Liver (tissue), 9 donors: ENCODE data around the gene MAMDC2. TPM values are rescaled to one million over a fixed set of nuclear protein-coding genes. Genes with fewer than 3 reads are reported as not detected.

ENCODE experiments used
- DNase-seq: peaks from one replicate; pipeline ENCODE4 v3.0.0-alpha.2; 2017; ENCODE audit warnings: low spot score
- H3K27ac ChIP-seq, 2 donors: one replicate each; pipeline ENCODE4 v1.7.0; 2013; ENCODE audit warnings: inconsistent platforms in 2 of 2, low read length in 2 of 2, control low read depth in 1 of 2, low read depth in 1 of 2, mild to moderate bottlenecking in 1 of 2
- H3K27me3 ChIP-seq, 4 donors: one replicate each; pipeline versions ENCODE4 v1.6.1 to v1.7.0; 2013; ENCODE audit warnings: low read length in 3 of 4, inconsistent platforms in 1 of 4, mild to moderate bottlenecking in 1 of 4, moderate library complexity in 1 of 4; ENCODE audit not compliant: control insufficient read depth in 4 of 4, insufficient read depth in 4 of 4
- H3K36me3 ChIP-seq, 4 donors: one replicate each; pipeline versions ENCODE4 v1.6.1 to v1.7.0; 2013; ENCODE audit warnings: low read length in 3 of 4, mild to moderate bottlenecking in 3 of 4, low read depth in 1 of 4, moderate library complexity in 1 of 4; ENCODE audit not compliant: control insufficient read depth in 4 of 4, insufficient read depth in 3 of 4
- H3K4me1 ChIP-seq, 4 donors: one replicate each; pipeline versions ENCODE4 v1.6.1 to v1.7.0; 2013; ENCODE audit warnings: low read length in 3 of 4, mild to moderate bottlenecking in 3 of 4, moderate library complexity in 1 of 4; ENCODE audit not compliant: control insufficient read depth in 4 of 4, insufficient read depth in 4 of 4
- H3K4me3 ChIP-seq, 3 donors: one replicate each; pipeline versions ENCODE4 v1.6.1 to v1.7.0; 2013; ENCODE audit warnings: low read length in 3 of 3, control low read depth in 1 of 3, low read depth in 1 of 3, mild to moderate bottlenecking in 1 of 3
- H3K9ac ChIP-seq, 2 donors: one replicate each; pipeline ENCODE4 v1.7.0; 2013; ENCODE audit warnings: low read length in 2 of 2, mild to moderate bottlenecking in 2 of 2, moderate library complexity in 2 of 2, control low read depth in 1 of 2, low read depth in 1 of 2
- H3K9me3 ChIP-seq, 4 donors: one replicate each; pipeline versions ENCODE4 v1.6.1 to v1.7.0; 2013; ENCODE audit warnings: low read length in 3 of 4; ENCODE audit not compliant: control insufficient read depth in 4 of 4
- EGR1 ChIP-seq, 2 donors: IDR thresholded peaks; 2 replicates each; pipeline ENCODE4 v1.6.1; 2016 to 2018; ENCODE audit warnings: antibody characterized with exemption in 2 of 2, low read depth in 2 of 2
- FOXA1 ChIP-seq: IDR thresholded peaks from 2 replicates; pipeline ENCODE4 v1.6.1; 2016; ENCODE audit warnings: antibody characterized with exemption
- FOXA2 ChIP-seq: IDR thresholded peaks from 2 replicates; pipeline ENCODE4 v1.6.1; 2016; ENCODE audit warnings: antibody characterized with exemption
- GABPA ChIP-seq, 2 donors: IDR thresholded peaks in 1 of 2; conservative IDR thresholded peaks in 1 of 2; 2 replicates each; pipeline ENCODE4 v1.6.1; 2016; ENCODE audit warnings: antibody characterized with exemption in 2 of 2, mild to moderate bottlenecking in 1 of 2, moderate library complexity in 1 of 2
- HNF4A ChIP-seq, 2 donors: conservative IDR thresholded peaks; 2 replicates each; pipeline ENCODE4 v1.6.1; 2016; ENCODE audit warnings: antibody characterized with exemption in 2 of 2, mild to moderate bottlenecking in 2 of 2
- HNF4G ChIP-seq: IDR thresholded peaks from 2 replicates; pipeline ENCODE4 v1.6.1; 2016; ENCODE audit warnings: antibody characterized with exemption
- JUND ChIP-seq, 2 donors: IDR thresholded peaks; 2 replicates each; pipeline ENCODE4 v1.6.1; 2016; ENCODE audit warnings: antibody characterized with exemption in 2 of 2
- NR2F2 ChIP-seq: IDR thresholded peaks from 2 replicates; pipeline ENCODE4 v1.6.1; 2016; ENCODE audit warnings: antibody characterized with exemption
- RAD21 ChIP-seq, 2 donors: IDR thresholded peaks; 2 replicates each; pipeline ENCODE4 v1.6.1; 2016; ENCODE audit warnings: antibody characterized with exemption in 2 of 2, mild to moderate bottlenecking in 2 of 2
- RXRA ChIP-seq, 2 donors: IDR thresholded peaks; 2 replicates each; pipeline ENCODE4 v1.6.1; 2017 to 2018; ENCODE audit warnings: antibody characterized with exemption in 2 of 2, mild to moderate bottlenecking in 1 of 2
- SP1 ChIP-seq: IDR thresholded peaks from 2 replicates; pipeline ENCODE4 v1.6.1; 2018; ENCODE audit warnings: antibody characterized with exemption, mild to moderate bottlenecking
- TAF1 ChIP-seq: conservative IDR thresholded peaks from 2 replicates; pipeline ENCODE4 v1.6.1; 2016; ENCODE audit warnings: antibody characterized with exemption, mild to moderate bottlenecking
- YY1 ChIP-seq: IDR thresholded peaks from 2 replicates; pipeline ENCODE4 v1.6.1; 2016; ENCODE audit warnings: antibody characterized with exemption, mild to moderate bottlenecking
- WGBS: extraction: QIAGEN DNeasy Blood & Tissue Kit; methylation state at CpG from one replicate; pipeline ENCODE4 v1.1.7; 2013; 5-methylcytosine and 5-hydroxymethylcytosine counted together
- polyA plus RNA-seq, 2 donors: library from polyadenylated mRNA; stranded (reverse) in 1 of 2; unstranded in 1 of 2; fragments of 200-250 nt in 1 of 2; fragments of >200 nt in 1 of 2; fragmentation: Nextera tagmentation in 1 of 2; extraction: Ambion mirVana in 1 of 2; gene quantifications; one replicate each; pipeline versions ENCODE4 v1.2.1 to v1.2.3, GENCODE V29; 2013 to 2015
- total RNA-seq, 2 donors: library from RNA; depleted of rRNA; stranded (reverse); fragments of >200 nt; gene quantifications; one replicate each; pipeline ENCODE4 v1.2.3, GENCODE V29; 2014
- TF ChIP-seq, protein P1 (sequence below): IDR thresholded peaks from 2 replicates; pipeline ENCODE4 v1.6.1; 2016; ENCODE audit warnings: antibody characterized with exemption
- TF ChIP-seq, protein P2 (sequence below): IDR thresholded peaks from 2 replicates; pipeline ENCODE4 v1.6.1; 2016; ENCODE audit warnings: antibody characterized with exemption
- TF ChIP-seq, protein P3 (sequence below): IDR thresholded peaks from 2 replicates; pipeline ENCODE4 v1.6.1; 2016; ENCODE audit warnings: antibody characterized with exemption
- TF ChIP-seq, protein P4 (sequence below): fragments of 150-350 bp; IDR thresholded peaks from 2 replicates; pipeline ENCODE4 v1.5.1; 2017; ENCODE audit warnings: improper control_type of control experiment, low read depth, low read length; ENCODE audit not compliant: missing input control
- TF ChIP-seq, protein P5 (sequence below): IDR thresholded peaks from 2 replicates; pipeline ENCODE4 v1.6.1; 2016; ENCODE audit warnings: antibody characterized with exemption, mild to moderate bottlenecking
- donor health status: healthy.
- donor health status: healthy.
- donor health status: healthy.
- donor health status: healthy.
- donor health status: healthy.

The MAMDC2 gene
- total and polyA plus RNA-seq, 4 donors, result 0.28 to 4.4 (median 1.0) TPM

DNA sequence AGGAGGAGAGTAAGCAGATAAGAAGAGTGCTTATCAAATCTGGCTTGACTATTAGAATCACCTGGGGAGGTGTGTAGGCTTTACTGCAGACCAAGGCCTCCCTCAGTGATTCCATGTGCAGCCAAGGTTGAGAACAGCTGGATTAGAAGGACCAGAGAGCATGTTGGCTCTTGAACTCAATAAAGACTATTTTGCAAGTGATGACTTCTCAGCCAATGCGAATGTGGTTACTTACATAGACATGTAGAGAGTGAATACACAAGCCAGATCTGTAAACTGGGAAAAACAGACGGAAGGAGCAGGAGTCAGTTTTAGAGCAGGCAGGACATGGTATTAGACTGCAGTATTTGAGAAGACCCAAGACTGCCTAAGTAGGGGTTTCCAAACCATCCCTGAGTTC, 48.5 kb downstream of the MAMDC2 start:
- no peak for DNase-seq
- Histone ChIP-seq H3K27ac (no peak overlapping the region), H3K9ac (no peak overlapping the region), H3K4me1 (no peaks in the 10 kb centered on the region), H3K27me3 (no peaks in the 10 kb centered on the region), H3K4me3 (no peak overlapping the region), H3K9me3 (no peaks in the 10 kb centered on the region), H3K36me3 (no peaks in the 10 kb centered on the region)
- 91% methylated on average over 2 of the region's 2 CpGs for WGBS
- no peak for TF ChIP-seq HNF4A (conservative IDR thresholded peaks at IDR 0.05)
- TF ChIP-seq RAD21 (IDR thresholded peaks at IDR 0.05), result no peak
- TF ChIP-seq, protein P1, sequence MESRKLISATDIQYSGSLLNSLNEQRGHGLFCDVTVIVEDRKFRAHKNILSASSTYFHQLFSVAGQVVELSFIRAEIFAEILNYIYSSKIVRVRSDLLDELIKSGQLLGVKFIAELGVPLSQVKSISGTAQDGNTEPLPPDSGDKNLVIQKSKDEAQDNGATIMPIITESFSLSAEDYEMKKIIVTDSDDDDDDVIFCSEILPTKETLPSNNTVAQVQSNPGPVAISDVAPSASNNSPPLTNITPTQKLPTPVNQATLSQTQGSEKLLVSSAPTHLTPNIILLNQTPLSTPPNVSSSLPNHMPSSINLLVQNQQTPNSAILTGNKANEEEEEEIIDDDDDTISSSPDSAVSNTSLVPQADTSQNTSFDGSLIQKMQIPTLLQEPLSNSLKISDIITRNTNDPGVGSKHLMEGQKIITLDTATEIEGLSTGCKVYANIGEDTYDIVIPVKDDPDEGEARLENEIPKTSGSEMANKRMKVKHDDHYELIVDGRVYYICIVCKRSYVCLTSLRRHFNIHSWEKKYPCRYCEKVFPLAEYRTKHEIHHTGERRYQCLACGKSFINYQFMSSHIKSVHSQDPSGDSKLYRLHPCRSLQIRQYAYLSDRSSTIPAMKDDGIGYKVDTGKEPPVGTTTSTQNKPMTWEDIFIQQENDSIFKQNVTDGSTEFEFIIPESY, result no peak
- TF ChIP-seq, protein P2, sequence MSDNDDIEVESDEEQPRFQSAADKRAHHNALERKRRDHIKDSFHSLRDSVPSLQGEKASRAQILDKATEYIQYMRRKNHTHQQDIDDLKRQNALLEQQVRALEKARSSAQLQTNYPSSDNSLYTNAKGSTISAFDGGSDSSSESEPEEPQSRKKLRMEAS, result no peak
- TF ChIP-seq GABPA (IDR thresholded peaks at IDR 0.05 in 1 of 2, conservative IDR thresholded peaks at IDR 0.05 in 1 of 2), result no peak
- TF ChIP-seq JUND (IDR thresholded peaks at IDR 0.05), result no peak
- TF ChIP-seq TAF1, result no peak
- TF ChIP-seq RXRA (IDR thresholded peaks at IDR 0.05), result no peak
- no peak for TF ChIP-seq FOXA1
- TF ChIP-seq EGR1 (IDR thresholded peaks at IDR 0.05; ENCODE audit: low read depth in 2 of 2), result no peak
- TF ChIP-seq HNF4G, result no peak
- TF ChIP-seq NR2F2, result no peak
- TF ChIP-seq, protein P3, sequence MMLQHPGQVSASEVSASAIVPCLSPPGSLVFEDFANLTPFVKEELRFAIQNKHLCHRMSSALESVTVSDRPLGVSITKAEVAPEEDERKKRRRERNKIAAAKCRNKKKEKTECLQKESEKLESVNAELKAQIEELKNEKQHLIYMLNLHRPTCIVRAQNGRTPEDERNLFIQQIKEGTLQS, result no peak
- no peak for TF ChIP-seq SP1
- TF ChIP-seq, protein P4, sequence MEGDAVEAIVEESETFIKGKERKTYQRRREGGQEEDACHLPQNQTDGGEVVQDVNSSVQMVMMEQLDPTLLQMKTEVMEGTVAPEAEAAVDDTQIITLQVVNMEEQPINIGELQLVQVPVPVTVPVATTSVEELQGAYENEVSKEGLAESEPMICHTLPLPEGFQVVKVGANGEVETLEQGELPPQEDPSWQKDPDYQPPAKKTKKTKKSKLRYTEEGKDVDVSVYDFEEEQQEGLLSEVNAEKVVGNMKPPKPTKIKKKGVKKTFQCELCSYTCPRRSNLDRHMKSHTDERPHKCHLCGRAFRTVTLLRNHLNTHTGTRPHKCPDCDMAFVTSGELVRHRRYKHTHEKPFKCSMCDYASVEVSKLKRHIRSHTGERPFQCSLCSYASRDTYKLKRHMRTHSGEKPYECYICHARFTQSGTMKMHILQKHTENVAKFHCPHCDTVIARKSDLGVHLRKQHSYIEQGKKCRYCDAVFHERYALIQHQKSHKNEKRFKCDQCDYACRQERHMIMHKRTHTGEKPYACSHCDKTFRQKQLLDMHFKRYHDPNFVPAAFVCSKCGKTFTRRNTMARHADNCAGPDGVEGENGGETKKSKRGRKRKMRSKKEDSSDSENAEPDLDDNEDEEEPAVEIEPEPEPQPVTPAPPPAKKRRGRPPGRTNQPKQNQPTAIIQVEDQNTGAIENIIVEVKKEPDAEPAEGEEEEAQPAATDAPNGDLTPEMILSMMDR, result no peak
- no peak for TF ChIP-seq YY1

DNA sequence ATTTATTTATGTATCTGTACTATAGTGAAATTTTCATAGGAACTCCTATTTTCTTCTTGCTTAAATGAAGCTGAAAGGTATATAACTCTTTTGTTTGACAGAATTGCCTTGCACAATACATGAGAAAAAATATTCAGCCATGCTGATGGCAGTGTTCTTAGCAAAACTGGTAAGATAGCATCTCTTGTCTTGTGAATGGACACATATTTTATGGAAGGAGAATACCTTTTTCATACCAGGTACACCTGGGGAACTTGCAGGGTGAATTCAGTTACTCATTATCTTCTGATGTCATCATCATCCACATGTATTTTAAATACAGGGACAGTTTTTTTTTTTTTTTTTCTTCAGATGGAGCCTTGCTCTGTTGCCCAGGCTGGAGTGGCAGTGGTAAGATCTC, 49.4 kb downstream of the MAMDC2 start:
- H3K4me3 ChIP-seq, result no peak overlapping the region
- no peaks in the 10 kb centered on the region for H3K4me1 ChIP-seq
- no peak overlapping the region for H3K9ac ChIP-seq
- no peak for DNase-seq
- no peaks in the 10 kb centered on the region for H3K27me3 ChIP-seq
- no peak overlapping the region for H3K27ac ChIP-seq
- H3K9me3 ChIP-seq, result no peaks in the 10 kb centered on the region
- H3K36me3 ChIP-seq, result no peaks in the 10 kb centered on the region
- no peak for TF ChIP-seq RXRA (IDR thresholded peaks at IDR 0.05)
- TF ChIP-seq HNF4G, result no peak
- TF ChIP-seq FOXA2, result no peak
- no peak for TF ChIP-seq FOXA1
- no peak for TF ChIP-seq NR2F2
- TF ChIP-seq, protein P4, result no peak
- TF ChIP-seq, protein P2, result no peak
- no peak for TF ChIP-seq JUND (IDR thresholded peaks at IDR 0.05)
- TF ChIP-seq, protein P3, result no peak
- TF ChIP-seq RAD21 (IDR thresholded peaks at IDR 0.05), result no peak
- no peak for TF ChIP-seq HNF4A (conservative IDR thresholded peaks at IDR 0.05)
- TF ChIP-seq, protein P5, sequence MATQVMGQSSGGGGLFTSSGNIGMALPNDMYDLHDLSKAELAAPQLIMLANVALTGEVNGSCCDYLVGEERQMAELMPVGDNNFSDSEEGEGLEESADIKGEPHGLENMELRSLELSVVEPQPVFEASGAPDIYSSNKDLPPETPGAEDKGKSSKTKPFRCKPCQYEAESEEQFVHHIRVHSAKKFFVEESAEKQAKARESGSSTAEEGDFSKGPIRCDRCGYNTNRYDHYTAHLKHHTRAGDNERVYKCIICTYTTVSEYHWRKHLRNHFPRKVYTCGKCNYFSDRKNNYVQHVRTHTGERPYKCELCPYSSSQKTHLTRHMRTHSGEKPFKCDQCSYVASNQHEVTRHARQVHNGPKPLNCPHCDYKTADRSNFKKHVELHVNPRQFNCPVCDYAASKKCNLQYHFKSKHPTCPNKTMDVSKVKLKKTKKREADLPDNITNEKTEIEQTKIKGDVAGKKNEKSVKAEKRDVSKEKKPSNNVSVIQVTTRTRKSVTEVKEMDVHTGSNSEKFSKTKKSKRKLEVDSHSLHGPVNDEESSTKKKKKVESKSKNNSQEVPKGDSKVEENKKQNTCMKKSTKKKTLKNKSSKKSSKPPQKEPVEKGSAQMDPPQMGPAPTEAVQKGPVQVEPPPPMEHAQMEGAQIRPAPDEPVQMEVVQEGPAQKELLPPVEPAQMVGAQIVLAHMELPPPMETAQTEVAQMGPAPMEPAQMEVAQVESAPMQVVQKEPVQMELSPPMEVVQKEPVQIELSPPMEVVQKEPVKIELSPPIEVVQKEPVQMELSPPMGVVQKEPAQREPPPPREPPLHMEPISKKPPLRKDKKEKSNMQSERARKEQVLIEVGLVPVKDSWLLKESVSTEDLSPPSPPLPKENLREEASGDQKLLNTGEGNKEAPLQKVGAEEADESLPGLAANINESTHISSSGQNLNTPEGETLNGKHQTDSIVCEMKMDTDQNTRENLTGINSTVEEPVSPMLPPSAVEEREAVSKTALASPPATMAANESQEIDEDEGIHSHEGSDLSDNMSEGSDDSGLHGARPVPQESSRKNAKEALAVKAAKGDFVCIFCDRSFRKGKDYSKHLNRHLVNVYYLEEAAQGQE, result no peak
- no peak for TF ChIP-seq YY1
- TF ChIP-seq SP1, result no peak
- no peak for TF ChIP-seq TAF1
- TF ChIP-seq, protein P1, result no peak
- no peak for TF ChIP-seq EGR1 (IDR thresholded peaks at IDR 0.05; ENCODE audit: low read depth in 2 of 2)
